ENCODE data around the gene MPRIP.

DNA sequence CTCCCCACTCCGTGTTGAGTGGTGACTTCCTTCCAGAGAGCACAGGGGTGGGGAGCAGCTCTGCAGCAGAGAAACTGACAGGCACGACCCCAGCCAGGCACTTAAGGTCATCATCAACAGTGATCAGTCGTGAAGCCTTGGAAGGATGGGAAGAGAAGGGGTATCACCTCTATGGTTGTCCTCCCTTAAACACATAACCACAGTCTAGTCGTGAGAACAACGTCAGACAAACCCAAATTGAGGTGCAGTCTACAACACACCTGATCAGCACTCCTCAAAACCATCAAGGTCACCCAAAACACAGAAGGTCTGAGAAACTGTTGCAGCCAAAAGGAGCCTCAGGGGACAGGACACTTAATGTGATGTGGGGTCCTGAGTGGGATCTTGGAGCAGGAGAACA, 68.3 kb downstream of the MPRIP start:
- TF ChIP-seq, protein P1, sequence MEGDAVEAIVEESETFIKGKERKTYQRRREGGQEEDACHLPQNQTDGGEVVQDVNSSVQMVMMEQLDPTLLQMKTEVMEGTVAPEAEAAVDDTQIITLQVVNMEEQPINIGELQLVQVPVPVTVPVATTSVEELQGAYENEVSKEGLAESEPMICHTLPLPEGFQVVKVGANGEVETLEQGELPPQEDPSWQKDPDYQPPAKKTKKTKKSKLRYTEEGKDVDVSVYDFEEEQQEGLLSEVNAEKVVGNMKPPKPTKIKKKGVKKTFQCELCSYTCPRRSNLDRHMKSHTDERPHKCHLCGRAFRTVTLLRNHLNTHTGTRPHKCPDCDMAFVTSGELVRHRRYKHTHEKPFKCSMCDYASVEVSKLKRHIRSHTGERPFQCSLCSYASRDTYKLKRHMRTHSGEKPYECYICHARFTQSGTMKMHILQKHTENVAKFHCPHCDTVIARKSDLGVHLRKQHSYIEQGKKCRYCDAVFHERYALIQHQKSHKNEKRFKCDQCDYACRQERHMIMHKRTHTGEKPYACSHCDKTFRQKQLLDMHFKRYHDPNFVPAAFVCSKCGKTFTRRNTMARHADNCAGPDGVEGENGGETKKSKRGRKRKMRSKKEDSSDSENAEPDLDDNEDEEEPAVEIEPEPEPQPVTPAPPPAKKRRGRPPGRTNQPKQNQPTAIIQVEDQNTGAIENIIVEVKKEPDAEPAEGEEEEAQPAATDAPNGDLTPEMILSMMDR (conservative IDR thresholded peaks at IDR 0.05; ENCODE audit: low read depth, low read length): no peak
- no peak for TF ChIP-seq EZH2 (IDR thresholded peaks at IDR 0.05; ENCODE audit: low read length, unreplicated experiment)
- TF ChIP-seq EZH2phosphoT487 (IDR thresholded peaks at IDR 0.05; ENCODE audit: borderline replicate concordance, low read length): no peak
